K562 (cell line): ENCODE data around the gene ZP1. TPM values are rescaled to one million over a fixed set of nuclear protein-coding genes. Genes with fewer than 3 reads are reported as not detected.
A peak's percentile ranks its signal among the peaks of the same experiment; 100 is the strongest.

Source experiments
- MTF1 ChIP-seq: fragments of 250-450 bp; sonication (Bioruptor Pico); IDR thresholded peaks from 2 replicates; pipeline ENCODE4 v1.9.0; 2021; ENCODE audit warnings: moderate library complexity, mild to moderate bottlenecking, inconsistent platforms, borderline replicate concordance
- NUFIP1 ChIP-seq: fragments of 450-650 bp; IDR thresholded peaks from 2 replicates; pipeline ENCODE4 v1.6.1; 2018; ENCODE audit not compliant: partially characterized antibody
- PRPF4 ChIP-seq: fragments of 200-400 bp; formaldehyde crosslinking; IDR thresholded peaks from one replicate; pipeline ENCODE4 v1.6.1; 2017; ENCODE audit warnings: low read length, low read depth, mild to moderate bottlenecking; ENCODE audit not compliant: insufficient read depth, poor library complexity, severe bottlenecking
- TCF15 ChIP-seq: fragments of 250-450 bp; sonication (Bioruptor Pico); IDR thresholded peaks from 2 replicates; pipeline ENCODE4 v1.8.0; 2022; ENCODE audit warnings: moderate library complexity, mild to moderate bottlenecking, inconsistent platforms
- TFAM ChIP-seq: fragments of 250-450 bp; sonication (Bioruptor Pico); conservative IDR thresholded peaks from 2 replicates; pipeline ENCODE4 v1.5.0; 2021; ENCODE audit warnings: mild to moderate bottlenecking, moderate library complexity
- ZBTB11 ChIP-seq, 3 experiments: fragments of 200-800 bp in 1 of 3; fragments of 250-450 bp in 1 of 3; fragments of 450-650 bp in 1 of 3; sonication (Bioruptor Pico) in 1 of 3; sonication (Bioruptor generic) in 1 of 3; formaldehyde crosslinking in 1 of 3; IDR thresholded peaks; 2 replicates each; pipeline versions ENCODE4 v1.6.1 to v1.8.0; 2016 to 2022; ENCODE audit warnings: mild to moderate bottlenecking in 2 of 3, missing genetic modification characterization in 2 of 3, missing compliant biosample characterization in 1 of 3, moderate library complexity in 1 of 3
- polyA plus RNA-seq, 8 experiments: library from polyadenylated mRNA; depleted of rRNA in 4 of 8; stranded (reverse) in 5 of 8; unstranded in 3 of 8; fragments of >200 nt; fragmentation: Nextera tagmentation in 2 of 8; fragmentation: Illumina TruSeq in 1 of 8; extraction: Ambion mirVana in 2 of 8; extraction: Trizol in 1 of 8; gene quantifications; 2 replicates each; pipeline versions ENCODE4 v1.2.1 to v1.2.3, GENCODE V29; 2011 to 2014; ENCODE audit warnings: inconsistent platforms in 1 of 8, missing spikeins in 1 of 8
- total RNA-seq, 7 experiments: library from RNA; depleted of rRNA in 6 of 7; stranded (reverse); fragments of >200 nt in 6 of 7; fragmentation: Illumina TruSeq in 2 of 7; extraction: Trizol in 2 of 7; gene quantifications; 2 replicates each; pipeline versions ENCODE4 v1.2.1 to v1.2.3, GENCODE V29; 2011 to 2021; ENCODE audit warnings: low replicate concordance in 1 of 7
- TF ChIP-seq, protein P1 (sequence below): fragments of 150-350 bp; IDR thresholded peaks from 2 replicates; pipeline ENCODE4 v1.6.1; 2014; ENCODE audit warnings: low read depth, mild to moderate bottlenecking, low read length, borderline replicate concordance

Gene ZP1
- total and polyA plus RNA-seq, 9 of the 15 experiments (the other 6 are each of a cell fraction or from before 2014, with no cell fraction given) = 0.11 to 0.15 TPM; not detected in 7

- TF ChIP-seq NUFIP1 (no peak), ZBTB11 (CRISPR knock-in tag; IDR thresholded peaks at IDR 0.05) (peak in 1 of 3 experiments; percentile 39; a peak in 2 of 6 replicates), MTF1 (no peak), PRPF4 (no peak), TCF15 (CRISPR knock-in tag) (no peak), TFAM (no peak)
- TF ChIP-seq, protein P1, sequence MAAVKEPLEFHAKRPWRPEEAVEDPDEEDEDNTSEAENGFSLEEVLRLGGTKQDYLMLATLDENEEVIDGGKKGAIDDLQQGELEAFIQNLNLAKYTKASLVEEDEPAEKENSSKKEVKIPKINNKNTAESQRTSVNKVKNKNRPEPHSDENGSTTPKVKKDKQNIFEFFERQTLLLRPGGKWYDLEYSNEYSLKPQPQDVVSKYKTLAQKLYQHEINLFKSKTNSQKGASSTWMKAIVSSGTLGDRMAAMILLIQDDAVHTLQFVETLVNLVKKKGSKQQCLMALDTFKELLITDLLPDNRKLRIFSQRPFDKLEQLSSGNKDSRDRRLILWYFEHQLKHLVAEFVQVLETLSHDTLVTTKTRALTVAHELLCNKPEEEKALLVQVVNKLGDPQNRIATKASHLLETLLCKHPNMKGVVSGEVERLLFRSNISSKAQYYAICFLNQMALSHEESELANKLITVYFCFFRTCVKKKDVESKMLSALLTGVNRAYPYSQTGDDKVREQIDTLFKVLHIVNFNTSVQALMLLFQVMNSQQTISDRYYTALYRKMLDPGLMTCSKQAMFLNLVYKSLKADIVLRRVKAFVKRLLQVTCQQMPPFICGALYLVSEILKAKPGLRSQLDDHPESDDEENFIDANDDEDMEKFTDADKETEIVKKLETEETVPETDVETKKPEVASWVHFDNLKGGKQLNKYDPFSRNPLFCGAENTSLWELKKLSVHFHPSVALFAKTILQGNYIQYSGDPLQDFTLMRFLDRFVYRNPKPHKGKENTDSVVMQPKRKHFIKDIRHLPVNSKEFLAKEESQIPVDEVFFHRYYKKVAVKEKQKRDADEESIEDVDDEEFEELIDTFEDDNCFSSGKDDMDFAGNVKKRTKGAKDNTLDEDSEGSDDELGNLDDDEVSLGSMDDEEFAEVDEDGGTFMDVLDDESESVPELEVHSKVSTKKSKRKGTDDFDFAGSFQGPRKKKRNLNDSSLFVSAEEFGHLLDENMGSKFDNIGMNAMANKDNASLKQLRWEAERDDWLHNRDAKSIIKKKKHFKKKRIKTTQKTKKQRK = no peak
- TF ChIP-seq, all 486 proteins: peak for 70
Observed at GRCh38 chr11:60891103-60891741, 23.9 kb downstream of the ZP1 start (continued).
